ENCODE results near the gene KCNQ5.
"Not testable (repeated sequence)": the region's sequence is repeated elsewhere in the genome, so short reads cannot be mapped to it uniquely, and the experiment has no call there.

The KCNQ5 gene

GRCh38 chr6:72952808-72953630 is 331.2 kb downstream of the KCNQ5 start:
- no peak for DNase-seq (ENCODE audit: low read depth)

DNA sequence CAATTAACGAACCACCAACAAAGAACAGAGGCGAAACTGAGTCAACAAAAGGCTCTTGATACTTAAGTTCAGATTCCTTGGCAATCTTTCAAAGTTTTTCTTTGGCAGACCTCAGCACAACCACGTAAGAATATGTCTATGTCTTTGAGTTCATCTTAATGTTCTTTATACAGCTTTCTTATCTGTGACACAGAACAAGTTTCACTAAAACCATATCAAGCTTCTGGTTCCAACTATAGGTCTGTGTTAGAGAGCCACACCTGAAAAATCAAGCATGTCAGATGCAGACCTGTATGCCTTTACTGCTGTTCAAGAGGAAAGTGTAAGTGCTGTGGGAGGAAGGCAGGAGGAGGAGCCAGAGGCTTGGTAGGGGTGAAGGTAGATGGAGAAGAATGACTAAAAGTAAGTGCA is 332.1 kb downstream of the KCNQ5 start:
- no peak for DNase-seq (ENCODE audit: low read depth)

DNA sequence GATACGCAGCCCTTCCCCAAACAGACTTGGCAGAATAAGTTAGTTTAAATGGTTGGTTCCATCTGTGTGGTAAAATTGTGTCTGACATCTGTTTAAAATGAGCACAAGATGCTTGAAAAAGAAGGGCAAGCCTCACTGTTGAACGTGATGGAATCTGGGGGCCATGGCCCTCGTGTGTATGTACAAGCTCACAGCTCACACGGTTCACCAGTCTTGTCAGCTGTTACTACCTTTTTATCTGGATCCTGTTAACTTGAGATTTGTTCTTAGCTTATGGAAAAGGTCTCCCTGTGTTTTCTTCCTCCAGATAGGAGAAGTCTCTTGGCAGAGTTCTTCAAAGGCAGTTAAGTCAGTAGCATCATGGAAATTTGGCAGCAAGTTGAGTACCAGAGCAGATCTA is 332.9 kb downstream of the KCNQ5 start:
- DNase-seq (ENCODE audit: low read depth): no peak

DNA sequence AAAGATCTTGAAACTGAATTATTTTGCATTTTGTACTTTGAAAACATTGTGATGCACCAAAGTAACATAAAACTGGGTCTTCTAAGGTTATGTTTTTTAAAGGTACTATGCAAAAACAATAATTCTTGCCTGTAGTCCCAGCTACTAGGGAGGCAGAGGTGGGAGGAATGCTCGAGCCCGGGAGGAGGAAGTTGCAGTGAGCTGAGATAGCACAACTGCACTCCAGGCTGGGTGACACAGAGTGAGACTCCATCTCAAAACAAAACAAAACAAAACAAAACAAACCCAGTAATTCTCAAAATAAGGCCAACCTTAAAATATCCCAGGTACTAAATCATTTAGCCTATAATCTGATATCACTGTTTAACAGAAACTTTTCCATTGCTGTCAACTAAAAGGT is 333.8 kb downstream of the KCNQ5 start:
- no peak for DNase-seq (ENCODE audit: low read depth)

DNA sequence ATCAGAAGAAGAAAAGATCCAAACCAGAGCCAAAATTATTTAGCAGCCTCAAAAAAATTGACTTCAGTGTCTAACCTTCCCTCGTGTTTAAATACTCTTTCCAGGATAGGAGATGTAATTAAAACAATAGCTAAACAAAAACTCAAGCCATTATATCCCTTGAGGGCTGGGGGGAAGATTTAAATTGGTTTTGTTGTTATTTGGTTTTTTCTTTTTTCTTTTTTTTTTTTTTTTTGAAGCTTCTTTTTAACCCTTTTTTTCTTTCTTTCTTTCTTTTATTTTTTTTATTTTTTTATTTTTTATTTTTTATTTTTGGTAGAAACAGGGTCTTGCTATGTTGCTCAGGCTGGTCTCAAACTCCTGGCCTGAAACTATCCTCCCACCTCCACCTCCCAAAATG is 334.4 kb downstream of the KCNQ5 start:
- no peak for DNase-seq (ENCODE audit: low read depth)

DNA sequence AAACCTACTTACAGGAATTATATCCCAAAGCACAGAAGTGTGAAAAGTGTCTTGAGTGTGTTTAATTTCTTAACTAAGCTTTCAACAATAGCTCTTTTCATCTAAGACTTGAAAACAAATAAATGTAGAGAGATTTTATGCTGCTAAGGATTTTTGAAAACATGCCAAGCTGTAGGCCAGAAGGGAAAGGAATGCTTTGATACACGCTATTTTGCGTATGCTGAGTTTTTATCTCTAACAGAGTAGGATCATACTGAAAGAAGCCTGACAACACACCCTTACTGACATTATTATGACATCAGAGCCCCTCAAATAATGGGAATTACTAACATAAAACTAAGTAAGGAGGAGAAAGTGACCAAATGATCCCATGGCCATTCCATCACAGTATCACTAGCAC is 338.0 kb downstream of the KCNQ5 start:
- no peak for DNase-seq (ENCODE audit: low read depth)

DNA sequence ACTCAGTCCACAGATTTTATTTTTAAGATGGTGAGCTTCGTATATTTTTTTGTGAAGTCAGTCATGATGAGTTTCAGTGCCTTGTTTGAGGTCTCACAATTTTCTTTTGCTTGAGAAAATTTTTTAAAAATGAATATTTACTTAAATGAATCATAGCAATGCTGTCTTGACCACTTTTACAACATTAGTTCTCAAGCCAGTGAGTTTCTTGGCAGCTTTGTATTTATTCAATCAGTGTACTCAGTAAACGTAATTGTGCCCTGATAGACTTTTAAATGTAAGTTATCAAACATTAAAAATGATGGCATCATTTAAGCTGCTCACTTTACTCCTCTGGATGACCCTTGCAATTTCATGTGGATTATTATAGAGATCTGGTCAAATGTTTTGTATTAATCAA is 342.1 kb downstream of the KCNQ5 start:
- no peak for DNase-seq (ENCODE audit: low read depth)

DNA sequence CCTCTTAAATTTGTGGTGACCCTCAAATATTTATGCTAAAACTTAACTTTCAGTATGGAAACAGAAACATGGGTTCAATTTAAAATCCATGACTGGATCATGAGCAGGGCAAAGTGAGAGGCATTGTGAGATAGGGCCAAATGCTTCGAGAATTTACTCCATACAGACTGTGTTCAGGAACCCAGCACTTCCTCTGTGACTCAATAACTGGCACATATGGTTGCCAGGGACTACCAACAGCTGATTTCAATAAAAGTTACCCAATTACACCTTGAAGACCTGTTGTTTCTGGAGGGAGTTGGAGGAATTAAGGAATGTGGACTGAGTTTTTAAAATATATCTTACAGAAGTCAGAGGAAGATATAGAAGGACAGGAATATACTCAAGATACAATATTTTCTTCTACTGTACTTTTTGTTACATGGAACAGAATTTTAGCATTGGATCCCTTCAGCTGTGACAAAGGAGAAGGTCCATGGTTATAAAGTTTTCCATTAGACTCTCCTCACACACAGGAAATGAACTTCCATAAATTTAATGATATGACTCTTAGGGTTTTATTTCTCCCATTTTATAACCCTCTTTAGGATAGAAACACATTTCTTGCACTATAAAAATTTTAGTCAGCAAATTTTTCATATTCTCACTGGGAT is 344.9 kb downstream of the KCNQ5 start:
- no peak for DNase-seq (ENCODE audit: low read depth)

- DNase-seq (ENCODE audit: low read depth): no peak
Observed at GRCh38 chr6:72967329-72967728, 345.5 kb downstream of the KCNQ5 start.

DNA sequence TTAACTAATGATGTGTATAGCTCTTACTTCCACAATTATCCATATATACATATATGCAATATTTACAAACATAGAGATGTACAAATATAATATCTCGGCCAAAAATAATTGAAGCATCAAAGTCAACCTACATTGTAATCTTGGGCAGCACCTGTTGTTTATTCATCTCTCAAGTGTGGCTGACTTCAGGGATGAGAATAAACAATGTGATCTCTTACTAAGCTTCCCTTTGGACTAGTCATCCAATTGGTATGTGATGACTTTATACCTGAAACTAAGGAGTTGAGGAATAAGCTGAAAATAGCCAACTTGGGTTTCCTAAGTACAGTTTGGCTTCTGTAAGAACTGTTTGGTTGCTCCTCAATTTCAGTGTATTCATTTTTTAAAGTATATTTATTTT is 346.8 kb downstream of the KCNQ5 start:
- no peak for DNase-seq (ENCODE audit: low read depth)

- DNase-seq (ENCODE audit: low read depth): no peak
Observed at GRCh38 chr6:72969666-72970065, 347.8 kb downstream of the KCNQ5 start.

DNA sequence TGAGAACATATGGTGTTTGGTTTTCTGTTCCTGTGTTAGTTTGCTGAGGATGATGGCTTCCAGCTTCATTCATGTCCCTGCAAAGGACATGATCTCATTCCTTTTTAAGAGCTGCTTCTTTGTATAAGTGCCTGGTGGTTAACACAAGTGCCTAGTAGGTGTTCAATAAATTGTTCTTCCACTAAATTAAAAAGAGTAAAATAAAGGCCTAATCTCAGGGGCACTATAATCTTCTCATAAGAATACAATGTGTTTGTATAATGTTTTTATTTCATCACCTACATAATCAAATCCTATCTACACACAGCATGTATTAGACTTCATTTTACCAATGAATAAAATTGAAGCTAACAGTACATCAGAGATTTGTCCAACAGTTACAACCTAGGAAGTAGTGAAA is 350.7 kb downstream of the KCNQ5 start:
- no peak for DNase-seq (ENCODE audit: low read depth)

GRCh38 chr6:72974276-72974675 is 352.4 kb downstream of the KCNQ5 start:
- no peak for DNase-seq (ENCODE audit: low read depth)

GRCh38 chr6:72975352-72975752 is 353.5 kb downstream of the KCNQ5 start:
- no peak for DNase-seq (ENCODE audit: low read depth)

DNA sequence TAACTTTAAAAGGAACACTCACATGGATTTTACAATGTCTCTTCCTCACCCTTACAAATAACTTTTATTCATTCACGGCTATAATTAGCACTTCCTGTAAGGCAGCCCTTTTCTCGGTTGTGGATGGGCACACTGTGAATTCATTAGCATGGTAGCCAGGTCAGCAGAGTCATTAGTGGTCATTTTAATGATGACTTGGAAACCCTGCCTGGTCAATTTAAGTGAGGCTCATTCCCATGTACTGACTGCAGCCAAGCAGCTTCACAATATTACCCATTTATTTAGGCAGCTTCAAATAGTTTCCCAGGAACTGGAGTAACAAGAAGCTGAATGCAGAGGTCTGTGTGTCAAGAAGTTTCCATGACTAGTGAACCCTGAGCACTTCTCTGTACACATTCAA is 354.6 kb downstream of the KCNQ5 start:
- DNase-seq (ENCODE audit: low read depth): no peak

- no peak for DNase-seq (ENCODE audit: low read depth)
Observed at GRCh38 chr6:72977114-72977513, 355.2 kb downstream of the KCNQ5 start.

DNA sequence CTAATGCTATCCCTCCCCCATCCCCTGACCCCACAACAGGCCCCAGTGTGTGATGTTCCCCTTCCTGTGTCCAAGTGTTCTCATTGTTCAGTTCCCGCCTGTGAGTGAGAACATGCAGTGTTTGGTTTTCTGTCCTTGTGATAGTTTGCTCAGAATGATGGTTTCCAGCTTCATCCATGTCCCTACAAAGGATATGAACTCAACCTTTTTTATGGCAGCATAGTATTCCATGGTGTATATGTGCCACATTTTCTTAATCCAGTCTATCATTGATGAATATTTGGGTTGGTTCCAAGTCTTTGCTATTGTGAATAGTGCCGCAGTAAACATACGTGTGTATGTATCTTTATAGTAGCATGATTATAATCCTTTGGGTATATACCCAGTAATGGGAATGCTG is 356.9 kb downstream of the KCNQ5 start:
- not testable (repeated sequence) for DNase-seq (ENCODE audit: low read depth)

DNA sequence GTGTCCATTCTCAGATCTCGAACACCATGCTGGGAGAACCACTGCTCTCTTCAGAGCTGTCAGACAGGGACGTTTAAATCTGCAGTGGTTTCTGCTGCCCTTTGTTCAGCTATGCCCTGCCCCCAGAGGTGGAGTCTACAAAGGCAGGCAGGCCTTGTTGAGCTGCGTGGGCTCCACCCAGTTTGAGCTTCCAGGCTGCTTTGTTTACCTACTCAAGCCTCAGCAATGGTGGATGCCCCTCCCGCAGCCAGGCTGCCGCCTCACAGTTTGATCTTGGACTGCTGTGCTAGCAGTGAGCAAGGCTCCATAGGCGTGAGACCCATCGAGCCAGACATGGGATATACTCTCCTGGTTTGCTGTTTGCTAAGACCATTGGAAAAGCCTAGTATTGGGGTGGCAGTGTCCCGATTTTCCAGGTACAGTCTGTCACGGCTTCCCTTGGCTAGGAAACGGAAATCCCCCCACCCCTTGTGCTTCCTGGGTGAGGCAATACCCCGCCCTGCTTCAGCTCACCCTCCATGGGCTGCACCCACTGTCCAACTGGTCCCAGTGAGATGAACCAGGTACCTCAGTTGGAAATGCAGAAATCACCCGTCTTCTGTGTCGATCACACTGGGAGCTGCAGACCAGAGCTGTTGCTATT is 362.4 kb downstream of the KCNQ5 start:
- DNase-seq (ENCODE audit: low read depth): not testable (repeated sequence)

DNA sequence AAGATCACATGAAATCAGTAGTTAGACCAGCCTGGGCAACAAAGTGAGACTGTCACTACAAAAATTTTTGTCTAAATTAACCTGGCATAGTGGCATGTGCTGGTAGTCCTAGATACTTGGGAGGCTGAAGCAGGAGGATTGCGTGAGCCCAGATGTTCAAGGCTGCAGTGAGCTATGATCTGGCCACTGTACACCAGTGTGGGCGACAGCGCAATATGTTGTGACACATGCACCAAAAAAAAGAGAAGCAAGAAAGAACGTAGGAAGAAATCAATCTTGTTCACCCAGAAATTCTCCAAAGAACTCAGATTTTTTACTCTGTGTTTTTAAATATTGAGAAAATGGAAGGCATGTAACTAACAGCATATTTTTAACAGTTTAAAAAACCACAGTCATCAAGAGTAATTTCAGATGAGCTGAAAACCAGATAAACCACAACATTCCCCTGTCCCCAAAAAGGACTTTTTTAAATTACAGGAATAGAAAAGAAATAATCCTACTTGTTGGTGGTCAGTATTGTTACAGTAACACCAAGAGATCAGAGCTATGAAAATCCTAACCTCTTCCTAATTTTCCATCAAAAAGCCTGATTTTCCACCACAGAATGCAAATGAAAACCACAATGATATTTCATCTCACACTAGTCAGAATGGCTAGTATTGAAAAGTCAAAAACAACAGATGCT is 363.3 kb downstream of the KCNQ5 start:
- no peak for DNase-seq (ENCODE audit: low read depth)

DNA sequence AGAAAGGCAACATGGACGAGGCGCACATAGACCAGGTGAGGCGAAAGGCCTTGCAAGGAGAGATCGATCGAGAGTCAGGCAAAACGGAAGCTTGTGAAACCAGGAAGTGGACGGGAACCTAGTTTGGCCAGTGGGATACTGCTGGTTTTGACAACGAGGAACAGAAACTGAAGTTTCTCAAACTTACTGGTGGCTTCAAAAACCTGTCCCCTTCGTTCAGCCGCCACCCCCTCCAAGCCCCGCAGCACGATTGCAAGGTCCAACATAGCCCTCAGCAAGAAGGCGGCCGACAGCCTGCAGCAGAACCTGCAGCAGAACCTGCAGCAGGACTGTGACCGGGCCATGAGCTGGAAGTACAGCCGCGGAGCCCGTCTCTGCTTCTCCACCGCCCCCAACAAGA is 365.4 kb downstream of the KCNQ5 start:
- no peak for DNase-seq (ENCODE audit: low read depth)

DNA sequence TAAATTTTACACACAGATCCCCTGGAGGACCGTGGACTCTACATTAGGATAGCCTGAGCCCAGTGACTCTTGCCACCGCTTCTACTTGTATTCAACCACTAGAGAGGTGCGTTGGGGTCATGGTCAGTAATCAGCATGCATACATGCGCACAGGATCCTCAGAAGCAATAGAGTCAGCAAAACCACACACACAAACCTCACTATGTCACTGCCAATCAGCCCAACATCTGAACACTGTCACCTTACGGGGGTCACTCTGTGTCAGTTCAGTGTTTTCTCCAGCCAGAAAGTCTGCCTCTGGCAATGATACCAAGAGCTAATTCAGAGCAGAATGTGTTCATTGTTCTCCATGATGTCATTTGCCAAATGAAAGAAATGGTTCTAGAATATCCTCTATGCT is 378.1 kb downstream of the KCNQ5 start:
- no peak for DNase-seq (ENCODE audit: low read depth)

DNA sequence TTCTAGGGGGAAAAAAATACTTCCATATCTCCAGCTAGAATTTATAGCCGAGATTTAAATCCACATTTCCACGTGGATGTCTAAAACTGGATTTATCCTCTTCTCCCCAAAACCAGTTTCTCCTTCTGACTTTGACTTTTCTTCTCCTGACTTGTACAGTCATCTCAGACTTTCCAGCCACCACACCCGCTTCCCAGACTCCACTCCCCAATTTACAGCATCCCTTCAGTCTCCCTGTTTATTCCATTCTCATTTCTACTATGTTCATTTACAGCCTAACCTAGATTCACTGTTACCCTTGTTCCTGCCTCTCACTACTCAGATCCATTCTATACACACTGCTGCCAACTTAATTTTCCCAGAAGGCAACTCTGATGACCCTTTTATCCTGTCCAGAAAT is 378.6 kb downstream of the KCNQ5 start:
- DNase-seq (ENCODE audit: low read depth): no peak

GRCh38 chr6:73002588-73002987 is 380.7 kb downstream of the KCNQ5 start:
- no peak for DNase-seq (ENCODE audit: low read depth)
